K562 (cell line): Measurements from ENCODE around the gene MPND. TPM values are rescaled to one million over a fixed set of nuclear protein-coding genes. Genes with fewer than 3 reads are reported as not detected.

Experiments used
- ATAC-seq: fragments of 200-7000 bp; cut with Tn5 transposase; 3 replicates; pipeline ENCODE4 v1.9.1; 2020; ENCODE audit warnings: moderate library complexity
- BruUV-seq: library from RNA; stranded (reverse); fragments of 400-500 nt; replicated peaks from 2 replicates; lab custom pipeline; 2021; lab: Mats Ljungman, UMichigan
- CTCF ChIA-PET: fragments of 300-600 bp; formaldehyde crosslinking; extraction: SDS; loops from one replicate; lab custom pipeline; 2021; ENCODE audit warnings: low intra/inter-chr PET ratio; lab: Yijun Ruan, JAX
- POLR2A ChIA-PET: fragments of 300-600, 350-650 bp; sonication (Branson Sonifier 250); formaldehyde crosslinking; extraction: SDS; loops from one replicate; lab custom pipeline; 2021; ENCODE audit warnings: antibody characterized with exemption, inconsistent platforms; lab: Yijun Ruan, JAX
- DNase-seq, 4 experiments: peaks; one replicate each; pipeline versions ENCODE4 v3.0.0 to v3.0.0-alpha.2; 2011 to 2018; ENCODE audit warnings: low spot score in 3 of 4, mixed read lengths in 3 of 4; ENCODE audit errors: extremely low read depth in 1 of 4
- FAIRE-seq: peaks from 2 replicates; lab custom pipeline; 2011; peaks lifted over from hg19 to GRCh38; lab: Jason Lieb, UNC
- H2AFZ ChIP-seq: 2 replicates; pipeline ENCODE4 v1.6.0; 2011; ENCODE audit warnings: low read depth, low read length, control low read depth, inconsistent platforms
- H3K27ac ChIP-seq: fragments of 200-600 bp; 3 replicates; pipeline ENCODE4 v1.8.0; 2011; ENCODE audit warnings: low read depth, mild to moderate bottlenecking, control low read depth, inconsistent platforms, low read length, moderate library complexity, mixed read lengths; ENCODE audit errors: extremely low read depth
- H3K27me3 ChIP-seq, 2 experiments: fragments of 300-600 bp in 1 of 2; 2 replicates in 1 of 2; 3 replicates in 1 of 2; pipeline versions ENCODE4 v1.6.0 to v1.8.0; 2011; ENCODE audit warnings: inconsistent platforms in 2 of 2, low read length in 2 of 2, mild to moderate bottlenecking in 1 of 2, mixed read lengths in 1 of 2, moderate library complexity in 1 of 2; ENCODE audit not compliant: control insufficient read depth in 2 of 2, insufficient read depth in 2 of 2
- H3K36me3 ChIP-seq: fragments of 300-600 bp; 3 replicates; pipeline ENCODE4 v1.8.0; 2011; ENCODE audit warnings: mild to moderate bottlenecking, low read length, inconsistent platforms; ENCODE audit not compliant: control insufficient read depth, insufficient read depth
- H3K4me1 ChIP-seq, 2 experiments: fragments of 200-600 bp in 1 of 2; replicated peaks in 1 of 2; 2 replicates in 1 of 2; 3 replicates in 1 of 2; pipeline versions ENCODE4 v1.5.1 to v1.8.0; 2011; ENCODE audit warnings: inconsistent platforms in 2 of 2, low read length in 2 of 2, mild to moderate bottlenecking in 1 of 2, mixed read lengths in 1 of 2, moderate library complexity in 1 of 2; ENCODE audit not compliant: control insufficient read depth in 2 of 2, insufficient read depth in 2 of 2
- H3K4me2 ChIP-seq: 2 replicates; pipeline ENCODE4 v1.6.1; 2011; ENCODE audit warnings: low read length, control low read depth, inconsistent platforms, mixed read lengths; ENCODE audit not compliant: insufficient read depth
- H3K4me3 ChIP-seq: fragments of 200-600 bp; sonication (generic), shearing (Covaris generic); 2 replicates; pipeline ENCODE4 v1.5.1; 2016; ENCODE audit warnings: control low read depth, inconsistent platforms
- H3K79me2 ChIP-seq: fragments of 200-600 bp; 3 replicates; pipeline ENCODE4 v1.8.0; 2011; ENCODE audit warnings: low read length, inconsistent platforms; ENCODE audit not compliant: control insufficient read depth, insufficient read depth
- H3K9ac ChIP-seq, 2 experiments: 2 replicates each; pipeline versions ENCODE4 v1.6.0 to v1.6.1; 2011; ENCODE audit warnings: low read depth in 2 of 2, low read length in 2 of 2, control low read depth in 1 of 2, inconsistent platforms in 1 of 2, mild to moderate bottlenecking in 1 of 2, mixed read lengths in 1 of 2; ENCODE audit not compliant: insufficient read depth in 1 of 2
- H3K9me1 ChIP-seq: one replicate; pipeline ENCODE4 v1.6.0; 2011; ENCODE audit warnings: inconsistent platforms, mild to moderate bottlenecking, low read length, moderate library complexity; ENCODE audit not compliant: control insufficient read depth, insufficient read depth
- H3K9me3 ChIP-seq: replicated peaks from 2 replicates; pipeline ENCODE4 v1.5.1; 2011; ENCODE audit warnings: low read depth, low read length, inconsistent platforms; ENCODE audit not compliant: control insufficient read depth, insufficient read depth
- H4K20me1 ChIP-seq: replicated peaks from 2 replicates; pipeline ENCODE4 v1.6.1; 2011; ENCODE audit warnings: low read length, inconsistent platforms, mixed read lengths; ENCODE audit not compliant: control insufficient read depth, insufficient read depth
- BCOR ChIP-seq: fragments of 450-650 bp; IDR thresholded peaks from 2 replicates; pipeline ENCODE4 v1.6.1; 2016
- COPS2 ChIP-seq: fragments of 450-650 bp; conservative IDR thresholded peaks from 2 replicates; pipeline ENCODE4 v1.6.1; 2016; ENCODE audit warnings: mild to moderate bottlenecking, moderate library complexity
- CTCFL ChIP-seq: IDR thresholded peaks from 2 replicates; pipeline ENCODE4 v1.6.1; 2011; ENCODE audit warnings: borderline replicate concordance, low read depth, mild to moderate bottlenecking, moderate library complexity, low read length; ENCODE audit not compliant: insufficient read depth, poor library complexity, severe bottlenecking
- EP300 ChIP-seq: IDR thresholded peaks from 2 replicates; pipeline ENCODE4 v1.6.1; 2012; ENCODE audit warnings: low read length, improper control_type of control experiment
- EZH2 ChIP-seq: IDR thresholded peaks from 2 replicates; pipeline ENCODE4 v1.6.1; 2012; ENCODE audit warnings: low read depth, mild to moderate bottlenecking, inconsistent platforms, low read length, borderline replicate concordance
- GATAD2B ChIP-seq: fragments of 450-650 bp; IDR thresholded peaks from 2 replicates; pipeline ENCODE4 v1.6.1; 2017; ENCODE audit warnings: mild to moderate bottlenecking, borderline replicate concordance
- NELFE ChIP-seq: IDR thresholded peaks from 2 replicates; pipeline ENCODE4 v1.6.1; 2011; ENCODE audit warnings: mild to moderate bottlenecking; ENCODE audit not compliant: insufficient read depth, insufficient read length
- NFIC ChIP-seq: fragments of 450-650 bp; IDR thresholded peaks from 2 replicates; pipeline ENCODE4 v1.6.1; 2017; ENCODE audit warnings: mild to moderate bottlenecking, inconsistent platforms
- NFIX ChIP-seq: fragments of 250-450 bp; sonication (Bioruptor Pico); IDR thresholded peaks from 2 replicates; pipeline ENCODE4 v1.4.0; 2020; ENCODE audit warnings: low read depth, mild to moderate bottlenecking, moderate library complexity
- SP1 ChIP-seq: sonication (generic); formaldehyde crosslinking; IDR thresholded peaks from 2 replicates; pipeline ENCODE4 v1.8.1; 2022; ENCODE audit warnings: mild to moderate bottlenecking, missing genetic modification reagents
- STAT5B ChIP-seq: fragments of 250-450 bp; sonication (Bioruptor Pico); IDR thresholded peaks from 2 replicates; pipeline ENCODE4 v1.8.0; 2021; ENCODE audit warnings: mild to moderate bottlenecking, inconsistent platforms
- TEAD1 ChIP-seq, 2 experiments: fragments of 450-650 bp in 1 of 2; sonication (generic) in 1 of 2; formaldehyde crosslinking; IDR thresholded peaks; 2 replicates each; pipeline versions ENCODE4 v1.4.0 to v1.8.0; 2020 to 2022; ENCODE audit warnings: mild to moderate bottlenecking in 2 of 2, missing genetic modification reagents in 1 of 2
- WHSC1 ChIP-seq: IDR thresholded peaks from one replicate; pipeline ENCODE4 v1.6.1; 2012; ENCODE audit warnings: low read length, control low read depth, inconsistent platforms
- ZC3H4 ChIP-seq: sonication (generic); formaldehyde crosslinking; IDR thresholded peaks from 2 replicates; pipeline ENCODE4 v1.9.0; 2021; ENCODE audit warnings: missing genetic modification reagents, borderline replicate concordance
- ZFP1 ChIP-seq: fragments of 450-650 bp; formaldehyde crosslinking; IDR thresholded peaks from 2 replicates; pipeline ENCODE4 v1.4.0; 2020; ENCODE audit warnings: mild to moderate bottlenecking, mixed read lengths
- WGBS: fragments of 100-300 bp; shearing (Covaris generic); methylation state at CpG from one replicate; pipeline ENCODE4 v1.1.6; 2016; ENCODE audit warnings: low coverage, mixed read lengths; ENCODE audit not compliant: insufficient coverage; ENCODE audit errors: missing lambda C conversion rate; 5-methylcytosine and 5-hydroxymethylcytosine counted together
- in situ Hi-C: fragments of 300-500 bp; cut with MboI; formaldehyde crosslinking; loops from 4 replicates; pipeline ENCODE4 v1.15.0; 2018; ENCODE audit warnings: inconsistent platforms, mixed read lengths
- intact Hi-C: fragments of 100-400 bp; cut with micrococcal nuclease; formaldehyde crosslinking; loops from 2 replicates; pipeline ENCODE4 v1.14.2; 2022
- polyA plus RNA-seq, 8 experiments: library from polyadenylated mRNA; depleted of rRNA in 4 of 8; stranded (reverse) in 5 of 8; unstranded in 3 of 8; fragments of >200 nt; fragmentation: Nextera tagmentation in 2 of 8; fragmentation: Illumina TruSeq in 1 of 8; extraction: Ambion mirVana in 2 of 8; extraction: Trizol in 1 of 8; gene quantifications; 2 replicates each; pipeline versions ENCODE4 v1.2.1 to v1.2.3, GENCODE V29; 2011 to 2014; ENCODE audit warnings: inconsistent platforms in 1 of 8, missing spikeins in 1 of 8
- total RNA-seq, 7 experiments: library from RNA; depleted of rRNA in 6 of 7; stranded (reverse); fragments of >200 nt in 6 of 7; fragmentation: Illumina TruSeq in 2 of 7; extraction: Trizol in 2 of 7; gene quantifications; 2 replicates each; pipeline versions ENCODE4 v1.2.1 to v1.2.3, GENCODE V29; 2011 to 2021; ENCODE audit warnings: low replicate concordance in 1 of 7

MPND gene
- total and polyA plus RNA-seq, 9 of the 15 experiments (the other 6 are each of a cell fraction or from before 2014, with no cell fraction given): 0.25 to 14.0 (median 3.9) TPM

GRCh38 chr19:4345342-4346019 lies 2.1 kb downstream of the MPND start:
- DNase-seq: no peak
- H3K9ac ChIP-seq: peak overlapping the region in 1 of 2 experiments; percentile 76; a peak in 1 of 4 replicates
- 87% methylated on average over 12 of the region's 15 CpGs for WGBS
- ATAC-seq: no peak
- H3K4me1 ChIP-seq: peaks cover 8 to 31% of the 10 kb centered on the region in 2 experiments; a peak in 4 of 5 replicates
- H3K36me3 ChIP-seq: peaks cover 15% of the 10 kb centered on the region; the same call in 2 of the 3 replicates
- H3K9me1 ChIP-seq: no peaks in the 10 kb centered on the region
- POLR2A ChIA-PET: interaction anchor here (0.5 to 0.6 kb wide), 3 partner anchors 14 to 82 kb away, joined by 3 read pairs; no protein-coding TSS in a partner anchor
- CTCF ChIA-PET: no interaction called here
- no peak overlapping the region for H2AFZ ChIP-seq
- peaks cover 7% of the 10 kb centered on the region for H3K79me2 ChIP-seq
- TF ChIP-seq TEAD1 (CRISPR knock-in tag; IDR thresholded peaks at IDR 0.05) (no peak), SP1 (CRISPR knock-in tag) (no peak), ZFP1 (CRISPR knock-in tag) (no peak), WHSC1 (no peak)
- no peak for FAIRE-seq
- H3K9me3 ChIP-seq: no peaks in the 10 kb centered on the region
- in situ Hi-C loops: loop anchor here (10.0 kb wide), 1 partner anchor 71 kb away; the partner anchor contains the start of gene SHD
- intact Hi-C loops: no loop called here
- H3K27ac ChIP-seq: no peak overlapping the region
- H3K4me2 ChIP-seq: no peak overlapping the region
- H3K4me3 ChIP-seq: no peak overlapping the region
- H4K20me1 ChIP-seq: no peaks in the 10 kb centered on the region
- BruUV-seq: TSS peak; percentile 35
- H3K27me3 ChIP-seq: no peaks in the 10 kb centered on the region

GRCh38 chr19:4346020-4346383 lies 2.6 kb downstream of the MPND start:
- in situ Hi-C loops: loop anchor here (10.0 kb wide), 1 partner anchor 71 kb away; the partner anchor contains the start of gene SHD
- TF ChIP-seq EZH2: no peak
- no peak for TF ChIP-seq NFIC
- TF ChIP-seq EP300: no peak
- no peak for TF ChIP-seq COPS2
- TF ChIP-seq BCOR: no peak
- no peak for TF ChIP-seq GATAD2B
- TF ChIP-seq NELFE: no peak
- TF ChIP-seq STAT5B: no peak
- TF ChIP-seq ZC3H4 (CRISPR knock-in tag): no peak
- TF ChIP-seq NFIX (CRISPR knock-in tag): no peak
- TF ChIP-seq CTCFL: no peak

More at GRCh38 chr19:4346020-4346383, 2.6 kb downstream of the MPND start:
- H3K27me3 ChIP-seq: no peaks in the 10 kb centered on the region
- ATAC-seq: no peak
- no peaks in the 10 kb centered on the region for H3K9me1 ChIP-seq
- H3K27ac ChIP-seq: no peak overlapping the region
- no peaks in the 10 kb centered on the region for H4K20me1 ChIP-seq
- peaks cover 8 to 35% of the 10 kb centered on the region in 2 experiments; a peak in 4 of 5 replicates for H3K4me1 ChIP-seq
- DNase-seq: no peak
- no peak overlapping the region for H3K4me3 ChIP-seq
- H3K36me3 ChIP-seq: peaks cover 15% of the 10 kb centered on the region; the same call in 2 of the 3 replicates
- ChIA-PET POLR2A (interaction anchor here (0.5 to 0.7 kb wide), 2 partner anchors 16 to 82 kb away, joined by 3 read pairs; no protein-coding TSS in a partner anchor), CTCF (no interaction called here)
- H3K79me2 ChIP-seq: peaks cover 7% of the 10 kb centered on the region
- H3K9me3 ChIP-seq: no peaks in the 10 kb centered on the region
- no TSS peak for BruUV-seq
- WGBS: 87% methylated on average over 6 of the region's 6 CpGs
- H3K4me2 ChIP-seq: no peak overlapping the region
- intact Hi-C loops: no loop called here
- H3K9ac ChIP-seq: peak overlapping the region in 1 of 2 experiments; percentile 76; a peak in 1 of 4 replicates
- H2AFZ ChIP-seq: no peak overlapping the region
- no peak for FAIRE-seq
